ENCODE data around the gene ZNF736.

The ZNF736 gene

GRCh38 chr7:64371116-64371515 is 57.4 kb downstream of the ZNF736 start (continued):
- TF ChIP-seq, protein P1, sequence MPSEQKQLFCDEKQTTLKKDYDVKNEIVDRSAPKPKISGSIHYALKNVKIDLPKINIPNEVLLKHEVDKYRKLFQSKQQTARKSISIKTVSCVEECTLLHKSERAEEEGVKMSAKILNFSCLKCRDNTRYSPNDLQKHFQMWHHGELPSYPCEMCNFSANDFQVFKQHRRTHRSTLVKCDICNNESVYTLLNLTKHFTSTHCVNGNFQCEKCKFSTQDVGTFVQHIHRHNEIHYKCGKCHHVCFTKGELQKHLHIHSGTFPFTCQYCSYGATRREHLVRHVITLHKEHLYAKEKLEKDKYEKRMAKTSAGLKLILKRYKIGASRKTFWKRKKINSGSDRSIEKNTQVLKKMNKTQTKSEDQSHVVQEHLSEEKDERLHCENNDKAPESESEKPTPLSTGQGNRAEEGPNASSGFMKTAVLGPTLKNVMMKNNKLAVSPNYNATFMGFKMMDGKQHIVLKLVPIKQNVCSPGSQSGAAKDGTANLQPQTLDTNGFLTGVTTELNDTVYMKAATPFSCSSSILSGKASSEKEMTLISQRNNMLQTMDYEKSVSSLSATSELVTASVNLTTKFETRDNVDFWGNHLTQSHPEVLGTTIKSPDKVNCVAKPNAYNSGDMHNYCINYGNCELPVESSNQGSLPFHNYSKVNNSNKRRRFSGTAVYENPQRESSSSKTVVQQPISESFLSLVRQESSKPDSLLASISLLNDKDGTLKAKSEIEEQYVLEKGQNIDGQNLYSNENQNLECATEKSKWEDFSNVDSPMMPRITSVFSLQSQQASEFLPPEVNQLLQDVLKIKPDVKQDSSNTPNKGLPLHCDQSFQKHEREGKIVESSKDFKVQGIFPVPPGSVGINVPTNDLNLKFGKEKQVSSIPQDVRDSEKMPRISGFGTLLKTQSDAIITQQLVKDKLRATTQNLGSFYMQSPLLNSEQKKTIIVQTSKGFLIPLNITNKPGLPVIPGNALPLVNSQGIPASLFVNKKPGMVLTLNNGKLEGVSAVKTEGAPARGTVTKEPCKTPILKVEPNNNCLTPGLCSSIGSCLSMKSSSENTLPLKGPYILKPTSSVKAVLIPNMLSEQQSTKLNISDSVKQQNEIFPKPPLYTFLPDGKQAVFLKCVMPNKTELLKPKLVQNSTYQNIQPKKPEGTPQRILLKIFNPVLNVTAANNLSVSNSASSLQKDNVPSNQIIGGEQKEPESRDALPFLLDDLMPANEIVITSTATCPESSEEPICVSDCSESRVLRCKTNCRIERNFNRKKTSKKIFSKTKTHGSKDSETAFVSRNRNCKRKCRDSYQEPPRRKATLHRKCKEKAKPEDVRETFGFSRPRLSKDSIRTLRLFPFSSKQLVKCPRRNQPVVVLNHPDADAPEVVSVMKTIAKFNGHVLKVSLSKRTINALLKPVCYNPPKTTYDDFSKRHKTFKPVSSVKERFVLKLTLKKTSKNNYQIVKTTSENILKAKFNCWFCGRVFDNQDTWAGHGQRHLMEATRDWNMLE (tag by site-specific recombination; conservative IDR thresholded peaks at IDR 0.05; ENCODE audit: low read depth): no peak
- no peak for TF ChIP-seq SP3 (tag by site-specific recombination; IDR thresholded peaks at IDR 0.05)
- no peak for TF ChIP-seq ZNF398 (tag by site-specific recombination; IDR thresholded peaks at IDR 0.05)
- TF ChIP-seq, protein P2, sequence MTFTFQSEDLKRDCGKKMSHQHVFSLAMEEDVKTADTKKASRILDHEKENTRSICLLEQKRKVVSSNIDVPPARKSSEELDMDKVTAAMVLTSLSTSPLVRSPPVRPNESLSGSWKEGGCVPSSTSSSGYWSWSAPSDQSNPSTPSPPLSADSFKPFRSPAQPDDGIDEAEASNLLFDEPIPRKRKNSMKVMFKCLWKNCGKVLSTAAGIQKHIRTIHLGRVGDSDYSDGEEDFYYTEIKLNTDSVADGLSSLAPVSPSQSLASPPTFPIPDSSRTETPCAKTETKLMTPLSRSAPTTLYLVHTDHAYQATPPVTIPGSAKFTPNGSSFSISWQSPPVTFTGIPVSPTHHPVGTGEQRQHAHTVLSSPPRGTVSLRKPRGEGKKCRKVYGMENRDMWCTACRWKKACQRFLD (tag by site-specific recombination; IDR thresholded peaks at IDR 0.05): no peak
- TF ChIP-seq ZBTB8A (tag by site-specific recombination; IDR thresholded peaks at IDR 0.05): no peak
- TF ChIP-seq KLF7 (tag by site-specific recombination; IDR thresholded peaks at IDR 0.05; ENCODE audit: borderline replicate concordance): no peak
- TF ChIP-seq ZNF548 (tag by site-specific recombination; IDR thresholded peaks at IDR 0.05): no peak
- TF ChIP-seq ZNF707 (tag by site-specific recombination; IDR thresholded peaks at IDR 0.05): no peak
- TF ChIP-seq ZBTB48 (tag by site-specific recombination; IDR thresholded peaks at IDR 0.05): no peak

GRCh38 chr7:64373017-64373416 is 59.3 kb downstream of the ZNF736 start:
- Histone ChIP-seq H3K27ac (ENCODE audit: extremely low read depth, low read depth, low read length) (no peak overlapping the region), H3K36me3 (ENCODE audit: control insufficient read depth in 2 of 2, insufficient read depth in 1 of 2, low read length in 2 of 2) (no peaks in the 10 kb centered on the region), H3K9me3 (ENCODE audit: control insufficient read depth, insufficient read depth, low read depth, low read length) (no peaks in the 10 kb centered on the region), H3K4me1 (ENCODE audit: control insufficient read depth, insufficient read depth, low read length) (no peaks in the 10 kb centered on the region), H3K4me3 (ENCODE audit: low read depth, low read length) (no peak overlapping the region)
- ChIA-PET CTCF (no interaction called here), POLR2A (no interaction called here)
- TF ChIP-seq ZNF280C (tag by site-specific recombination; IDR thresholded peaks at IDR 0.05): no peak
- TF ChIP-seq PRDM10 (tag by site-specific recombination; IDR thresholded peaks at IDR 0.05): no peak
- no peak for TF ChIP-seq KLF17 (tag by site-specific recombination; IDR thresholded peaks at IDR 0.05)
- TF ChIP-seq, protein P3, sequence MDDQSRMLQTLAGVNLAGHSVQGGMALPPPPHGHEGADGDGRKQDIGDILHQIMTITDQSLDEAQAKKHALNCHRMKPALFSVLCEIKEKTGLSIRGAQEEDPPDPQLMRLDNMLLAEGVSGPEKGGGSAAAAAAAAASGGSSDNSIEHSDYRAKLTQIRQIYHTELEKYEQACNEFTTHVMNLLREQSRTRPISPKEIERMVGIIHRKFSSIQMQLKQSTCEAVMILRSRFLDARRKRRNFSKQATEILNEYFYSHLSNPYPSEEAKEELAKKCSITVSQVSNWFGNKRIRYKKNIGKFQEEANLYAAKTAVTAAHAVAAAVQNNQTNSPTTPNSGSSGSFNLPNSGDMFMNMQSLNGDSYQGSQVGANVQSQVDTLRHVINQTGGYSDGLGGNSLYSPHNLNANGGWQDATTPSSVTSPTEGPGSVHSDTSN (CRISPR knock-in tag; IDR thresholded peaks at IDR 0.05): no peak
- TF ChIP-seq, protein P4, sequence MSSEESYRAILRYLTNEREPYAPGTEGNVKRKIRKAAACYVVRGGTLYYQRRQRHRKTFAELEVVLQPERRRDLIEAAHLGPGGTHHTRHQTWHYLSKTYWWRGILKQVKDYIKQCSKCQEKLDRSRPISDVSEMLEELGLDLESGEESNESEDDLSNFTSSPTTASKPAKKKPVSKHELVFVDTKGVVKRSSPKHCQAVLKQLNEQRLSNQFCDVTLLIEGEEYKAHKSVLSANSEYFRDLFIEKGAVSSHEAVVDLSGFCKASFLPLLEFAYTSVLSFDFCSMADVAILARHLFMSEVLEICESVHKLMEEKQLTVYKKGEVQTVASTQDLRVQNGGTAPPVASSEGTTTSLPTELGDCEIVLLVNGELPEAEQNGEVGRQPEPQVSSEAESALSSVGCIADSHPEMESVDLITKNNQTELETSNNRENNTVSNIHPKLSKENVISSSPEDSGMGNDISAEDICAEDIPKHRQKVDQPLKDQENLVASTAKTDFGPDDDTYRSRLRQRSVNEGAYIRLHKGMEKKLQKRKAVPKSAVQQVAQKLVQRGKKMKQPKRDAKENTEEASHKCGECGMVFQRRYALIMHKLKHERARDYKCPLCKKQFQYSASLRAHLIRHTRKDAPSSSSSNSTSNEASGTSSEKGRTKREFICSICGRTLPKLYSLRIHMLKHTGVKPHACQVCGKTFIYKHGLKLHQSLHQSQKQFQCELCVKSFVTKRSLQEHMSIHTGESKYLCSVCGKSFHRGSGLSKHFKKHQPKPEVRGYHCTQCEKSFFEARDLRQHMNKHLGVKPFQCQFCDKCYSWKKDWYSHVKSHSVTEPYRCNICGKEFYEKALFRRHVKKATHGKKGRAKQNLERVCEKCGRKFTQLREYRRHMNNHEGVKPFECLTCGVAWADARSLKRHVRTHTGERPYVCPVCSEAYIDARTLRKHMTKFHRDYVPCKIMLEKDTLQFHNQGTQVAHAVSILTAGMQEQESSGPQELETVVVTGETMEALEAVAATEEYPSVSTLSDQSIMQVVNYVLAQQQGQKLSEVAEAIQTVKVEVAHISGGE (tag by site-specific recombination; conservative IDR thresholded peaks at IDR 0.05; ENCODE audit: low read depth): no peak
- no peak for TF ChIP-seq GLI4 (tag by site-specific recombination; IDR thresholded peaks at IDR 0.05)
